Stimulated activated naive CD4-positive, alpha-beta T cell treated with Interleukin-2 at 50 U/mL for 16 hours (primary cell): ENCODE data around the gene COL5A1.

ENCODE experiments used
- DNase-seq: peaks from one replicate; lab custom pipeline; 2025; lab: John Stamatoyannopoulos, UW

The COL5A1 gene

GRCh38 chr9:134728801-134729495 is 87.3 kb downstream of the COL5A1 start:
- DNase-seq: no peak

- DNase-seq: no peak
Measured at GRCh38 chr9:134730011-134730760, 88.6 kb downstream of the COL5A1 start.

GRCh38 chr9:134730761-134731496 is 89.3 kb downstream of the COL5A1 start:
- DNase-seq: no peak

DNA sequence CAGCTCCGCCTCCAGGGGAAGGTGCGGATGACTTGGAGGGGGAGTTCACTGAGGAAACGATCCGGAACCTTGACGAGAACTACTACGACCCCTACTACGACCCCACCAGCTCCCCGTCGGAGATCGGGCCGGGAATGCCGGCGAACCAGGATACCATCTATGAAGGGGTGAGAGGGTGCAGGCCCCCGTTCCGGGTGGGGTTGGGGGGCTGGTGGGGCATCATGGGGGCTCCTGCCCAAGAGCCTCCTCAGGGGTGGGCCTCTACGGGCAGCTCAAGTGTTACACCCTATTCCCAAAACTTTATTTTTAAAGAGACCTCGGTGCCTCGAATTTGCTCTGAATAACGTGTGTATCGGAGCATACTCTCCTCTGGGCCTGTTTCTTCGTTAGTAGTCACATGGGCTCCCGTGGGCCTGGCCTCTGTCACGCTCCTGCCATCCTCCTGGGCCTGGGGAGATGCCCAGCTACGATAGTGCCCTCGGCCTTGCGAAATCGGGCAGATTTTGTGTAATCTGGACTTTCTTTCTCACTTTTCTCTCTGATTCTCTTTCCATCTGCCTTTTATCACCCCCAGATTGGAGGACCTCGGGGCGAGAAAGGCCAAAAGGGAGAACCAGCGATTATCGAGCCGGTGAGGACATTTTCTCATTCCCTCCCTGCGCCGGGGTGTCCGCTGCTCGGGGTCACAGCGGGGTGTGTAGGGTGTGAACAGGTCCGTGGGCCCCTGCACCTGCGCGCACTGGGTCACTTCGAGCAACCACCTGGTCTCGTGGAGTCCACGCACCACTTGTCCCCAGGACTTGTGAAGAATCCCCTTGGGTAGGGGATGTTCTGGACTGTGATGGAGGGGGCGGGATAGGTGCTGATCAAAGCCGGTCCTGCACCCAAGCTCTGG is 90.1 kb downstream of the COL5A1 start:
- DNase-seq: no peak

DNA sequence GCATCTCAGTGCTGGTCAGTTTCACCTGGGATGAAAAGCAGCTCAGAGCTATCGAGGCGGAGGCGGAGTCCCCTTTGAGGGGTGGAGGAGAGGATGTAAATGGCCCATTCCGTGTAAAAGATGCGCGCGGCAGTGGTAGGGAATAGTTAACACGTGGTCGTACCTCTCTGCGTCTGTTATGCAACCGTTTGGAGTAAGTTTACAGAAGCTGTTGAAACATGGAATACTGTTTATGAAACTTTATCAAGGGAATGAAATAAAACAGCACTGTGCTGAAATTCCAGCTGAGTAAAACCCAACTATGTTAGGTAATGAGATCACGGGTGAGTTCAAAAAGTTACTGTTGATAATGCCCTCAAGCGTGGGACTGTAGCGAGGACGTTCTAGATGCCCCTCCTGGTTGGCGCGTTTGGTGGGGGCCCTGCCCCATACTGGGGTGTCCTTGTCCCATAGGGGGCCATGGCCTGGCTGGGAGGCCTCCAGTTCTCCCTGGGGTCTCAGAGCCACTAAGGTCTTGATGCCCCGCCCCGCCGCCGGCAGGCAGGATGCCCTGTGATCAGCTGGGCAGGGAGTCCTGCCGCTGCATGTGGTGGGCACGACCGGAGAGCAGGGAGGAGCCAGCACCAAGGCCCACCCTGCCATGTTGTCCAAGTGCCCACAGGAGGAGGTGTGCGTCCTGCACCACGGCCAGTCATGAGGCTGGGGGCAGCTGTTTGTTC is 90.9 kb downstream of the COL5A1 start:
- no peak for DNase-seq

DNA sequence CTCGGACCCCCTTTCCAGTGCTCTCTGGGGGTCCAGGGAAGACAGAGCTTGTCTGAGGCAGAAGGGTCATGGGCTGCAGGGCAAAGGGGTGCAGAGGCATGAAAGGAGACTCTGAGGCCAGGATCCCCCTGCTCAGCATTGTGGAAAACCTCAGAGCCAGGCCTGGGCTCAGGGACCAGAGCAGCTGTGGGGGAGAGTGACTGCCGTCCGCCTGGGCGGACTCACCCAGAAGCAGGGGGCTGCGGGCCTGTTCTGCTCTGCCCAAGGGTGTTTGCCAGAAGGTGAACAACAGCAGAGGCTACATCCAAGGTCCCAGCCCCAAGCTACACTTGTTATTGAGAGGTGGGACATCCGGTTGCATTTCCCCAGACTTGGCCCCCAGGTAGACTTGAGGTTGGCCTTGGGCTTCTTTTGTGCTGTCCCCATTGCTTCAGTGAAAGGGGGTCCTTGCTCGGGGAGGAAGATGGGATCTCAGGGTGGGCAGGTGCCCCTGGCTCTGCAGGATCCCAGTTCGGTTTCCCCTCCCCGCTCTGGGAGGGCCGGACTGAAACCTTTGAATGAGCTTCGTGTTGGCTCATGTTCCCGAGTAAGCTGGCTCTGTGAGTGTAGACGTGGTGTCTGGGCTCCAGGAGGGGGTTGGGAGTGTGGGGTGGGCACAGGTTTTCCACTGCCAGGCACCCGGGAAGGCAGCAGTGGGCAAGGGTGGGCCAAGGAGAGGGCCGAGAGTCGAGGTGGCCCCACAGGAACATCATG is 92.1 kb downstream of the COL5A1 start:
- no peak for DNase-seq

GRCh38 chr9:134734270-134734669 is 92.7 kb downstream of the COL5A1 start:
- DNase-seq: no peak

GRCh38 chr9:134735441-134736175 is 94.0 kb downstream of the COL5A1 start:
- DNase-seq: no peak

- no peak for DNase-seq
Measured at GRCh38 chr9:134736791-134737497, 95.3 kb downstream of the COL5A1 start.

DNA sequence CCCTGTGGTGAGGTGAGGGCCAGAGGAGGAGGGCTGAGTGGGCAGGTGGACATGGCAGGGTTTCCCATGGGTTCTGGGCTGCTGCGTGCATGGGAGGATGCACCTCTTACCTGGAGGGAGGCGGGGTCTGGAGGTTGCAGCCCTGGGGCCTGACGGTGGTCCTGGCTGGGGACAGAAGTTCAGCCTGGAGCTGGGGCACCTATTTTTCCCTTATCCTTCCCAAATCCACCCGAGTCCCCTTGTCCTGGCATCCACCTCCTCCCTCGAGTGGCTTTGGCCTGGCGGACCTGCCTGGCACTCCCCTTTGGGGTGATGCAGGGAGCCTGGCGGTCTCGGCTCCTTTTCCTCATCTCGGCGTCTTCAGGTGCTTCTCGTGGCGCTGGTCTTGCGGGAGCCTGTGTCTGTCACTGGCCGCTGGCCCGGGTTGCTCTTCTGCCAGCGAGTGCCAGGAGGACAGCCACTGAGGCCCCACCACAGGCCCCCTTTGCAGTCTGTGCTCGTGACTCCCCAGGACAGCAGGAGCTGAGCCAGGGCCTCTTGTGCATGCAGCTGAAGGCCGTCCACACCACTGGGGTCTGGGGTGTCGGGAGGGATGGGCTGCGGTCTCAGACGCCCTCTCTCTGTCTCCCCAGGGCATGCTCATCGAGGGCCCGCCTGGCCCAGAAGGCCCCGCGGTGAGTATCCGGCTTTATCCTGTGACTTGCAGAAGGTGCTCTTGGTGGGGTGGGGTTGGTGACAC is 96.4 kb downstream of the COL5A1 start:
- no peak for DNase-seq

- DNase-seq: peak; percentile 5
Measured at GRCh38 chr9:134738869-134739659, 97.5 kb downstream of the COL5A1 start.

DNA sequence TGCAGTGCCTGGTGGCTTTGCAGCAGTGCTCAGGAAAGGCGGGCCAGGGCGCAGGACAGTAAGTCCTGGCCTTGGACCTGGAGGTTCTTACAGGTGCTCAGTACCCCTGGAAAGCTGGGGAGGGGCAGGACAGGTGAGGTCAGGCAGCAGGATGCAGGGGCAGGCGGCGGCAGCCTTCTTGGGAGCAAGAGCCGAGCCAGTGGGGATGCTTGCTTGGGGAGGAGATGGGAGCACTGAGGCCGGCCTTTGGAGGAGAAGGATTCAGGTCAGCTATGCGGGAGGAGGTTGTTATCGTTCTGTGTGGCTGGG is 98.0 kb downstream of the COL5A1 start:
- no peak for DNase-seq

- no peak for DNase-seq
Measured at GRCh38 chr9:134740071-134740470, 98.5 kb downstream of the COL5A1 start.

DNA sequence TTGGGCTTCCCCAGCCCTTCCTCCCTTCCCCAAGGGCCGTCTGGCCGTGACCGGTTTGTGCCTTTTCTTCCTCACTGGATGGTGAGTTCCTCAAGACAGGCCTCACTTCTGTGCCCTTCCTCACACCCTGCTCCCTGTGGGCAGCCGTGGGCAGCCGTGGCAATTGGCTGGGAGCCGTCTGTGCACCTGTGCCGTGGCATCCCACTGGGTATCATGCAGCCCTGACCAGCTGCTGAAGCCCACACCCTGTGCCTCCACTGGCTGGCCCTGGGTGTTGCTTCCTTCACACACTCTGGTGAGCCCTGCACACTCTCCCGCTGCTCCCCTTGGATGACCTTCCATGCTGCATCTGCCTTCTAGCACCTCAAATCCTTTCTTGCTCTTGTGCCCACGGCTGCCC is 100.2 kb downstream of the COL5A1 start:
- DNase-seq: no peak

DNA sequence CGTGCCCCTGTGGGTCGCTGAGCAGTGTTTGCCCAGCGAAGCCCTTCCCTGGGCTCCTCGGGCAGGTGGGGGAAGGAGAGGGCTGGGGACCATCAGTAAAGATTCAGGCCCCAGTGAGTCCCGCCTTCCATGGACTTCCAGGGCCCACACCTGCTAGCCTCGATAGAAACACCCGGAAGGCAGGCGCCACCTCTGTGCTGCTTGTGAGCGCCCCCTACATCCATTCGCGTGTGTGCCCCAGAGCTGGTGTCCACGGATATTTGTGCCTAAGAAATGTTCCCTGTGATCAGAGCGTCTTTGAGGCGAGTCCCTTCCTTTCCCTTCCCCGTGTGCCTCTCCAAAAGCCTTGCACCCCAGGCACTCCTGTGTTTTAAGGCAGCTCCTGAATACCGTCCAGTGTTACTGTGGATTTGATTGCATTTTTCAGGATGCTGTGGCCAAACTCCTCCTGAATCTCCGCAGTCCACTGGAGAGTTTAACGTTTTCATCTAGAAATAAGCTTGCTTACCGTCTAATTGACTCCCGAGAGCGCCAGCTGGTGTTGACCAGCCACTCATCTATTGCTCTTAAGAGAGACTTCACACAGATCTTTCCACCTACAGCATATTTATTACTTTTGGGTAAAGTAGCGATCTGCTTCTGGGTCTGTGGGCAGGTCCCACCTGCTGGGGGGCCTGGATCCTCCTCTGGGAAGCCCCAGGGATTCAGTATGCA is 101.4 kb downstream of the COL5A1 start:
- no peak for DNase-seq

DNA sequence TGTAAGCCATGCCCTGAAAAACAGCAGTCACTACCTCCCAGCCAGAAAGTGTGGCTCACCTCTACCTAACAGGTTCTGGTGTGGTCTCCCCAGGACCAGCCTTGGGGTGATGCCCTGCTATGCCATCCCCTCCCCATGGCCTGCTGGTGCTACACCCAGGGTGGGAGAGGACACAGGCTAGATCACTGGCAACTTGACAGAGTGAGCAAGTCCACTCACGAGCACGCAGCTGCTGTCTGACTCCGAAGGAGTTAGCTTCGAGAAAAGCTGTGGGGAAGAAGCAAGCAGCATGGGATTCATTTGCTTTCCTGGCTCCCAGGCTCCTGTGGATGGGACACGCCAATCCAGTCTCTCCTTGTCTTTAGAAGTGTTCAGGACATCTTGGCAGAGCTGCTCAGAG is 102.2 kb downstream of the COL5A1 start:
- no peak for DNase-seq
